GM18858 (cell line): Measurements from ENCODE around the gene AGAP9.
"Not testable (repeated sequence)": the region's sequence is repeated elsewhere in the genome, so short reads cannot be mapped to it uniquely, and the experiment has no call there.

Source experiments
- ATAC-seq: cut with Tn5 transposase; IDR thresholded peaks from one replicate; pipeline ENCODE4 v1.9.1; 2021; ENCODE audit not compliant: unreplicated experiment

Gene AGAP9

GRCh38 chr10:47523475-47523874 lies at the start of gene AGAP9:
TSS of gene AGAP9 (minus strand) at chr10:47523638. CDS start at chr10:47523526, 112 bp downstream.
- not testable (repeated sequence) for ATAC-seq

- ATAC-seq, result not testable (repeated sequence)
These were observed 47.9 kb upstream of the AGAP9 start for GRCh38 chr10:47571138-47571912.

DNA sequence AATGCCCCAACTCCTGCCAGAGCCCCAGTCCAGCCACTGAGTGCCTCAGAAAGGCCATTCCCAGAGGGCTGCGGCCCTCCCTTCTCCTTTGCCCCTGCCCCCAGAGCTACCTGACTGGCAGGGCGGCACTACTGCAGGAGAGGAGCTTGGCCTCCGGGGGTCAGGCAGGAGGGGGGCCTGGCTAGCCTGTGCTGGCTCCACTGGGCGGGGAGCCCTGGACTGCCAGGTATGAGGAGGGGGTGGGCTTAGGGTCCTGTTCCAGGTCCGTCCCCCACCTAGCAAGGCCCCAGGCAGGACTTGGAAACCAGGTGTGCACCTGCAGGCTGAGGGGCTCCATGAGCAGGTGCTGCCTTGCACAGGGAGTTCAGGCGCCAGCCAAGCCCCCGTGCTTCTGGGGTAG lies 43.3 kb upstream of the AGAP9 start:
- ATAC-seq, result not testable (repeated sequence)

GRCh38 chr10:47566108-47566699 lies 42.8 kb upstream of the AGAP9 start:
- ATAC-seq, result not testable (repeated sequence)

- not testable (repeated sequence) for ATAC-seq
These were observed 42.1 kb upstream of the AGAP9 start for GRCh38 chr10:47565517-47565920.

DNA sequence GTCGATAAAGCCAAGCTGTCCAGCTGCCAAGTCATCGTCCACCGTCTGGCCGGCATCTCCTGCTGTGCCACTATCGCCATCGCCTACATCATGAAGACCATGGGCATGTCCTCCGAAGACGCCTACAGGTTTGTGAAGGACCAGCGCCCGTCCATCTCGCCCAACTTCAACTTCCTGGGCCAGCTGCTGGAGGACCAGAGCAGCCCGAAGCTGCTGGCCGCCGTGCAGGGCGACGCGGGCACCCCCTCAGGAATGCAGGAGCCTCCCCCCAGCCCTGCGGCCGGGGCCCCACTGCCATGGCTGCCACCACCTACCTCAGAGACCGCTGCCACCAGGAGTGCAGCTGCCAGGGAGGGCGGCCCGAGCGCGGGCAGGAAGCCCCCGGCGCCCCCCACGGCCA lies 41.5 kb upstream of the AGAP9 start:
- not testable (repeated sequence) for ATAC-seq

- ATAC-seq, result not testable (repeated sequence)
These were observed 40.9 kb upstream of the AGAP9 start for GRCh38 chr10:47564318-47564717.

DNA sequence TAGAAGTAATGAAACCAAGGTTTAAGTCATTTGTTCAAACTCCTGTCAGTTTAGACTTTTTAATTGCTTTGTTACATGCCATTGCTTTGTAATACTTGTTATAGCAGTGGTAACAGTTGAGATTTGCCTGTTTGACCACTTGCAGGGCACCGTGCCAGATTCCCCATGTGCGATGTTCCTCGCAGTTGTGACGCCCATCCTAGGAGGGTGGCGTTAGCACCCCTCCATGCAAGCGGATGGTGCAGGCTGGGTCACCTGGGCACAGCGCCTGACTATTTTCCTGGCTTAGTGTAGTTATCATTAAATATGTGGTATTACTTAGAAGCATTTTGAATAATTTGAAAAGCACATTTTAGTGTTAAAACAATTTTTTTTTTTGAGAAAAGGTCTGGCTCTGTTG lies 37.0 kb upstream of the AGAP9 start:
- ATAC-seq, result not testable (repeated sequence)

DNA sequence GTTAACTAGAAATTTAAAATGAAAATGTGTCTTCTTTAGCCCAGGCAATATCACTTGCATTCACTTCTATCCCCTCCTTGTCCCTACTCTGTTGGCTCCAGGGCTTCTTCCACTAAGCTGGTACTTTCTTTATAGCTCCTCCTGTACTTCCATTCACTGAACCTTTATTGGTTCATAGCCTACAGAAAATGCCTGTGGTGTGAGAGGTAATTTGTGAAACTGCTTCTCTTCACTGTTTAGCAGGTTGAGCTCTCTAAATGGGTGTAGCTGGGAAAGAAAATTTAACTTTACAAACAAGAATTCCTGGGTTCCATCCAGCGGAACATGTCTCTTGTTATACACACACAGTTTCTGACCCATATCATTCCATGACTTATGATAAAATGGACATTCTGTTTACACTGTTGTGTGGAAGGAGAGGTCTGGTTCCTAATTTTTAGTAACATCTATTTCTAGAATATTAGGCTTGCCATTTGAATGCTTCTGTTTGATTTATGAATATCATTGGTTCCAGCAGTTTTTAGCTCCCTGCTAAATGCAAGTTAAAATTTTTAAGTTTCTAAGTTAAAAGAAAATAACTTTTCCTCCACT lies 36.4 kb upstream of the AGAP9 start:
- ATAC-seq, result not testable (repeated sequence)

DNA sequence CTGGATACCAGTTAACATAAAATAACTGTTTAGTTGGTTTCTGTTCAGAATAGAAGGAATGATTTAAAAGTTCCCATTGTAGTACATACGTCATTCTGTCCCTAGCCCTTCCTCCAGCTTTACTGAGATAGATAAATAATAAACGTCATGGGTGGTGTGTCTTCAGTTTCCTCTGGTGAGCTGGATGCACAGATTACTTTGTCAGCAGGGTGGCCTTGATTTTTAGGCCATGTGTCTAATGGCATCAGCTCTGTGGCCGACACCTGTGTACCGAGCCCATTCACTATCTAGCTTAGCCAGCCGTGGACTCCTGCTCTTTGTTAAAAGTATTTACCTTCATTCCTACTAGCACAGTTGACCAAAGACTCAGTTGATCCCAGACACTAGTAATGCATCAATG lies 34.7 kb upstream of the AGAP9 start:
- not testable (repeated sequence) for ATAC-seq

GRCh38 chr10:47557616-47558015 lies 34.2 kb upstream of the AGAP9 start:
- not testable (repeated sequence) for ATAC-seq

- ATAC-seq, result not testable (repeated sequence)
These were observed 31.9 kb upstream of the AGAP9 start for GRCh38 chr10:47555334-47555733.

DNA sequence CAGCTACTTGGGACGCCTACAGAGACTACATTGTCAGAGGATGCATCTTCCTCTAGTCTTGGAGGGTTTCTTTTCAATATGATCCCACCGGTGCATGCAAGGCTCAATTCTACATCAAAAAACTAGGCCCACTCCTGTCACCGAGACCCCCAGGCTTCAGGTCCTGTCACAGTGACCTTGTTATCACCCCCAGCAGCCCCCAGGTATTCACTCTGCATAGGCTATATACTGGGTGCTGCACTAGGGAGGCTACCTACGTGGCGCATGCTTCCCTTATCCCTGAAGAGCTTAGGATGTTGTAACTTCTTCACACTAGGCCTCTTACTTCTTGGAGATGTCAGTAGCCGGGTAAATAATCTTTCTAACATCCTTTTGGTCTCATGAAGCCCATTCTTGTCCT lies 31.1 kb upstream of the AGAP9 start:
- ATAC-seq, result not testable (repeated sequence)

DNA sequence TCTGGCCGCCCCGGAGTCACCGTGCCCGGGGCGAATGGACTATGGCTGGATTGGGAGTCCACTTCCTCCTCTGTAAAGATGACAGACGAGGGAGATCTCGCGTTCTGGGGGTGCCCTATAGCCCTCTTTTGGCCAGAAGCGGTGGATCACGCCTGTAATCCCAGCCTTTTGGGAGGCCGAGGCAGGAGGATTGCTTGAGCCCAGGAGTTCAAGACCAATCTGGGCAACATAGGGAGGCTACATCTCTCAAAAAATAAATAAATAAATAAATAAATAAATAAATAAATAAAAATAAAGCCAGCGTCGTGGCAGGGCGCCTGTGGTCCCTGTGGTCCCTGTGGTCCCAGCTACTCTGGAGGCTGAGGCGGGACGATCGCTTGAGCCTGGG lies 30.4 kb upstream of the AGAP9 start:
- not testable (repeated sequence) for ATAC-seq

DNA sequence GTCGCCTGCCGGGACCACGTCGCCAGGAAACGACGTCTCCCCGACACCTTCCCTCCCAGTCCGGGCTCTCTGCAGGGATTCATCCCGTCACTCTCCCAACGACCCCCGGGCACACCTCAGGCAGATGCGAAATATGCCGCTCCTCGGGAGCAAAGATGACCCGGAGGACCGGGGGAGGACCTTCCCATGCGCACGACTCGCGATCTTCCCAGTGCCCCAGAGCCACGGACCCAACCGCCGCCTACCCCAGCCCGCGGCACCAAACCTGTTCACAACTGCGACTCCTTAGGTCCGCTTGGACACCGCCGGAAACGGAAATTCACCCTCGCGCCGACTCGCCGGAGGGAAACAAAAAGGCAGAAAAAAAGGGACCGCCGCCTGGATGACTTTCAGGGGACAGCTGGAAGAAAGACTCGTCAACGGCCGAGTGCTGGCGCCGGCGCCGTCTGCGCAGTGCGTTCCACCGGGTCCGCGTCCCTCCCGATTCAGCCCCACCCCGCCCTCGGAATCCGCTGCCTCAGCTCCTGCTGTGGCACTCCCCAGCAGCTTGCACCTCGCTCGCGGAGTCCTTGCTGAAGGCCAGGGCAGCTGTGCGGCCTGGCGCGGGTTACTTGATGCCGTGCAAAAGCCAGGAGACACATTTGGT lies 29.9 kb upstream of the AGAP9 start:
- peak; percentile 86 for ATAC-seq

GRCh38 chr10:47552719-47553118 lies 29.3 kb upstream of the AGAP9 start:
- peak; percentile 41 for ATAC-seq

GRCh38 chr10:47547286-47547685 lies 23.8 kb upstream of the AGAP9 start:
- not testable (repeated sequence) for ATAC-seq

DNA sequence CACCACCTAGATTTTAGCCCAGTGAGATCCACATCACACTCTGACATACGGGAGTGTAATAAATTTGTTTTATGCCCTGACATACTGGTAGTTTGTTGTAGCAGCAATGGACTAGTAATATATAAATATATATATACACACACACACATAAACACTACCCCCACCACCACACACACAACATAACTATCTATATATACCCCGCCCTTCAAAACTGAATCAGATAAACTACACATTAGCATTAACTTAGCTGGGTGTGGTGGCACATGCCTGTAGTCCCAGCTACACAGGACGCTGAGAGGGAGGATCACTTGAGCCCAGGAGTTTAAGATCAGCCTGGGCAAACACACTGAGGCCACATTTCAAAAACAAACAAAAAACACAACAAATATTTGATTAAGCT lies 13.0 kb upstream of the AGAP9 start:
- not testable (repeated sequence) for ATAC-seq

- ATAC-seq, result not testable (repeated sequence)
These were observed 21.1 kb downstream of the AGAP9 start for GRCh38 chr10:47502313-47502712.

DNA sequence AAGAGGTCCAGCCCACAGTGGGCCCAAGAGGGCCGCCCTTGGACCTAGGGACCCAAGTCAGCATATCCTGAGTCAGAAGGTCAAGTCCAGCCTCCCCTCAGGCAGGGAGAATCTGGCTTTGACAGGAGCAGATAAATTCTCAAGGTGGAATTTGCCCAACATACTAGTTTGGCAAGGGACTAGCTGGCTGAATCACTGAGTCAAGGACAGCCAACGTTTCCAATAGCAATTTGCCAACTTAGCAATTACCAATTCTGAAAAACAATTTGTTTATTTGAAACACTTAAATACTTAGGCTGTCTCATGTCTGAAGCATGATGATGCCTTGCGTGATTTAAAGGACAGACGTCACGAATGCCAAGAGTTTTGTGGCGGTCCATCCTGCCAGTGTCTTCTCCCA lies 29.2 kb downstream of the AGAP9 start:
- ATAC-seq, result not testable (repeated sequence)

DNA sequence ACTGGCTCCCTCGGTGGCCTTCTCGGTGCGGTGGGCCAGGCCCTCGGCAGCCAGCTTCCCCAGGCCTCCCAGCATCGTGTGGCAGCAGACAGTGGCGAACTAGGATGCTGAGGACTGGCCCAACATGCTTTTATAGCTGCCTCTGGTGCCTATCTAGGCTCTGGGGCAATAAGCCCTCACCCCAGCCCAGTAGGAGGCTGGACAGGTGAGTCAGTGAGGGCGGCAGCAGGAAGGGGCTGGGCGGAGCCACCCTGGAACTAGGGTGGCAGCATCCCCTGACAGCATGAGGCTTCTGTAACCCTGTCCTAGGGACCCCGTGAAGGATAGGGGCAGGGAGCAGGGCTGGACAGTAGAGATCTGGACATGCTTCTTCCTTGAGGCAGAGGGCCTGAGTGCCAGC lies 31.8 kb downstream of the AGAP9 start, which contains the start of gene FAM25G:
Gene FAM25G (minus strand): TSS at position 101 of the 400 bp plus-strand sequence. CDS start 26 bp downstream, at position 75.
- not testable (repeated sequence) for ATAC-seq
